ENCODE data around the gene AEBP2. TPM values are rescaled to one million over a fixed set of nuclear protein-coding genes. Genes with fewer than 3 reads are reported as not detected.
"Not testable (repeated sequence)": the region's sequence is repeated elsewhere in the genome, so short reads cannot be mapped to it uniquely, and the experiment has no call there.

Gene AEBP2, protein sequence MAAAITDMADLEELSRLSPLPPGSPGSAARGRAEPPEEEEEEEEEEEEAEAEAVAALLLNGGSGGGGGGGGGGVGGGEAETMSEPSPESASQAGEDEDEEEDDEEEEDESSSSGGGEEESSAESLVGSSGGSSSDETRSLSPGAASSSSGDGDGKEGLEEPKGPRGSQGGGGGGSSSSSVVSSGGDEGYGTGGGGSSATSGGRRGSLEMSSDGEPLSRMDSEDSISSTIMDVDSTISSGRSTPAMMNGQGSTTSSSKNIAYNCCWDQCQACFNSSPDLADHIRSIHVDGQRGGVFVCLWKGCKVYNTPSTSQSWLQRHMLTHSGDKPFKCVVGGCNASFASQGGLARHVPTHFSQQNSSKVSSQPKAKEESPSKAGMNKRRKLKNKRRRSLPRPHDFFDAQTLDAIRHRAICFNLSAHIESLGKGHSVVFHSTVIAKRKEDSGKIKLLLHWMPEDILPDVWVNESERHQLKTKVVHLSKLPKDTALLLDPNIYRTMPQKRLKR
- total RNA-seq (10 to 100 TPM; 49.2 to 58.7 (median 57.5) TPM), polyA plus RNA-seq (10 to 100 TPM; 11.3 to 19.5 TPM), total RNA-seq (55.2 reads per million, percentile 73 among the genes with 10 or more reads in this experiment)

GRCh38 chr12:19439059-19440018, at the start of gene AEBP2:
Gene AEBP2, plus strand, starts transcription at chr12:19439492. Its CDS starts 208 bp downstream, at chr12:19439700.
- Histone ChIP-seq H3K27me3 (ENCODE audit: control insufficient read depth in 2 of 2, insufficient read depth in 2 of 2, low read length in 2 of 2) (no peaks in the 10 kb centered on the region), H3K9me3 (ENCODE audit: control insufficient read depth in 2 of 3, low read length in 3 of 3) (no peaks in the 10 kb centered on the region), H3K36me3 (ENCODE audit: control insufficient read depth in 2 of 3, insufficient read depth in 3 of 3, low read length in 3 of 3) (peaks cover 0 to 11% (median 0%) of the 10 kb centered on the region in 3 experiments), H3K27ac (ENCODE audit: low read depth, low read length) (peak within 1 kb of the TSS; percentile 88), H3K4me3 (ENCODE audit: low read length) (peak within 1 kb of the TSS; percentile 59), H3K4me1 (ENCODE audit: control insufficient read depth in 2 of 2, insufficient read depth in 2 of 2, low read length in 2 of 2) (peaks cover 23 to 35% of the 10 kb centered on the region in 2 donors)
- CTCF ChIA-PET: no interaction called here
- H3K4me1 Mint-ChIP-seq: peaks cover 19 to 52% (median 49%) of the 10 kb centered on the region in 7 donors
- POLR2A ChIA-PET: interaction anchor here (1.1 kb wide), 1 partner anchor 11 kb away, joined by 3 read pairs; no protein-coding TSS in a partner anchor
- H3K4me3 Mint-ChIP-seq: peak within 1 kb of the TSS; percentile 91 to 100 (median 99)
- H3K27me3 Mint-ChIP-seq: no peaks in the 10 kb centered on the region
- ATAC-seq (peak; percentile 96), DNase-seq (peak; percentile 79 to 97 (median 94))
- intact Hi-C loops (cut with micrococcal nuclease): loop anchor here (1.0 to 10.0 kb wide), 9 partner anchors 7 to 1995 kb away; partner anchors contain the start of genes PLEKHA5 (in 1 of the 2) and PYROXD1 (in 1 of the 2)
- H3K9me3 Mint-ChIP-seq: no peaks in the 10 kb centered on the region
- peak within 1 kb of the TSS; percentile 82 to 98 (median 96) for H3K27ac Mint-ChIP-seq
- H3K36me3 Mint-ChIP-seq: peaks cover 0 to 16% (median 5%) of the 10 kb centered on the region in 5 donors

DNA sequence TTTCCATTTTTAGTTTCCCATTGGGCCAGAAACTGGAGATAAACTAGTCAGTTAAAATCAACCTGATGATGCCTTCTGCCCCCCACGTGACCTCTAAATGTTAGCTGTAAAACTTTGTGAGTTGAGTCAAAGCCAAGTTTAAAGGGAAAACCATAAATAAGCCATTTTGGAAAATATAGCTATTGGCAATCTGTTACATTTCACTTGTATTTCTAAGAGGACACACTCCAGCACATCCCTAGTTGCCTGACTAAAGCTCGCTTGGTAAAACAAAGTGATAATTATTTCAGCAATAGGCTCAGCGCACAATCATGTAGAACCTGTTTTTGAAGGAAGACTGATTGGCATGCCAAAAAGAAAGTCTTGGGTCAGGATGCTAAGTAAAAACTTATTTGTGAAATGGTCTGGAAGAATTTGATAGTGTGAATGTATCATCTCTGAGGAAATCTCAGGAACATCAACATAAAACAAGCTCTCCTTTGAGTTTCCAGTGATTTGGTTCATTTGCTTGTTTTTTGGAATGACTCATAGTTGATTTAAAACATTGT, 49.2 kb upstream of the AEBP2 start:
- H3K4me3 ChIP-seq (ENCODE audit: low read length): no peak overlapping the region
- no peak overlapping the region for H3K4me3 Mint-ChIP-seq
- no peaks in the 10 kb centered on the region for H3K9me3 ChIP-seq (ENCODE audit: control insufficient read depth in 2 of 3, low read length in 3 of 3)
- H3K36me3 ChIP-seq (ENCODE audit: control insufficient read depth in 2 of 3, insufficient read depth in 3 of 3, low read length in 3 of 3): no peaks in the 10 kb centered on the region
- H3K27ac Mint-ChIP-seq: no peak overlapping the region
- CTCF ChIA-PET: no interaction called here
- H3K4me1 Mint-ChIP-seq: peaks cover 0 to 4% (median 0%) of the 10 kb centered on the region in 7 donors
- ATAC-seq: no peak
- no peak for DNase-seq
- intact Hi-C loops (cut with micrococcal nuclease): loop anchor here in 1 of 2 donors (10.0 kb wide), 1 partner anchor 55 kb away; no protein-coding TSS in a partner anchor
- no peaks in the 10 kb centered on the region for H3K36me3 Mint-ChIP-seq
- no peaks in the 10 kb centered on the region for H3K27me3 ChIP-seq (ENCODE audit: control insufficient read depth in 2 of 2, insufficient read depth in 2 of 2, low read length in 2 of 2)
- peaks cover 0 to 3% (median 0%) of the 10 kb centered on the region in 11 donors for H3K9me3 Mint-ChIP-seq
- POLR2A ChIA-PET: no interaction called here
- no peaks in the 10 kb centered on the region for H3K27me3 Mint-ChIP-seq
- H3K4me1 ChIP-seq (ENCODE audit: control insufficient read depth in 2 of 2, insufficient read depth in 2 of 2, low read length in 2 of 2): no peaks in the 10 kb centered on the region
- no peak overlapping the region for H3K27ac ChIP-seq (ENCODE audit: low read depth, low read length)

- ATAC-seq; DNase-seq; H3K4me3 Mint-ChIP-seq; H3K4me1 Mint-ChIP-seq; H3K36me3 ChIP-seq (ENCODE audit: control insufficient read depth in 2 of 3, insufficient read depth in 3 of 3, low read length in 3 of 3); POLR2A ChIA-PET; H3K27ac Mint-ChIP-seq; H3K9me3 ChIP-seq (ENCODE audit: control insufficient read depth in 2 of 3, low read length in 3 of 3); H3K9me3 Mint-ChIP-seq; H3K27me3 Mint-ChIP-seq; CTCF ChIA-PET; H3K4me3 ChIP-seq (ENCODE audit: low read length); H3K27ac ChIP-seq (ENCODE audit: low read depth, low read length); H3K4me1 ChIP-seq (ENCODE audit: control insufficient read depth in 2 of 2, insufficient read depth in 2 of 2, low read length in 2 of 2); H3K27me3 ChIP-seq (ENCODE audit: control insufficient read depth in 2 of 2, insufficient read depth in 2 of 2, low read length in 2 of 2); H3K36me3 Mint-ChIP-seq: not testable (repeated sequence)
- intact Hi-C loops (cut with micrococcal nuclease): loop anchor here in 1 of 2 donors (10.0 kb wide), 1 partner anchor 52 kb away; no protein-coding TSS in a partner anchor
These were observed 46.6 kb upstream of the AEBP2 start for GRCh38 chr12:19392644-19393043.

DNA sequence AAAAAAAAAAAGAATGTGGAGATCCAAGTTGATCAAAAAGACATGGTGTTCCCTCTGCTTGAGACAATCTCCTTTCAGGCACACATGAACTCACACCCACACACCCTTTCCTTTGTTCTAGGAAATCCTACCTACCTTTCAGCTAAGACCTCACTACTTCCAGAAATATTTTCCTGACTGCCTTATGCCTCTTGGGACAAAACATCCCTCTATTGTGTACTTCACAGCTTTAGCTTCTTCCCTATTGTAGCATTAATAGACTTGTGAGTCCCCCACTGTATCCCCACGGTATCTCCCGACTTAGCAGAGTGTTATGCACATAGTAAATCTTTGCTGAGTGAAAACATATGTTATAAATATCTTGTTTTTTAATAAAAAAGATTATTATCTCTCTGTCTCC, 44.9 kb upstream of the AEBP2 start:
- no peak for DNase-seq
- ChIA-PET CTCF (interaction anchor here (0.6 kb wide), 1 partner anchor 13 kb away, joined by 5 read pairs; no protein-coding TSS in a partner anchor), POLR2A (no interaction called here)
- Histone ChIP-seq H3K4me3 (ENCODE audit: low read length) (no peak overlapping the region), H3K4me1 (ENCODE audit: control insufficient read depth in 2 of 2, insufficient read depth in 2 of 2, low read length in 2 of 2) (no peaks in the 10 kb centered on the region), H3K9me3 (ENCODE audit: control insufficient read depth in 2 of 3, low read length in 3 of 3) (no peaks in the 10 kb centered on the region), H3K27me3 (ENCODE audit: control insufficient read depth in 2 of 2, insufficient read depth in 2 of 2, low read length in 2 of 2) (no peaks in the 10 kb centered on the region), H3K36me3 (ENCODE audit: control insufficient read depth in 2 of 3, insufficient read depth in 3 of 3, low read length in 3 of 3) (no peaks in the 10 kb centered on the region), H3K27ac (ENCODE audit: low read depth, low read length) (no peak overlapping the region)
- Mint-ChIP-seq H3K27me3 (no peaks in the 10 kb centered on the region), H3K9me3 (peaks cover 0 to 3% (median 0%) of the 10 kb centered on the region in 11 donors), H3K27ac (no peak overlapping the region), H3K4me1 (peaks cover 0 to 5% (median 0%) of the 10 kb centered on the region in 7 donors), H3K4me3 (no peak overlapping the region), H3K36me3 (peaks cover 0 to 2% (median 0%) of the 10 kb centered on the region in 5 donors)
- no peak for ATAC-seq
- intact Hi-C loops (cut with micrococcal nuclease): loop anchor here in 1 of 2 donors (10.0 kb wide), 1 partner anchor 50 kb away; no protein-coding TSS in a partner anchor

DNA sequence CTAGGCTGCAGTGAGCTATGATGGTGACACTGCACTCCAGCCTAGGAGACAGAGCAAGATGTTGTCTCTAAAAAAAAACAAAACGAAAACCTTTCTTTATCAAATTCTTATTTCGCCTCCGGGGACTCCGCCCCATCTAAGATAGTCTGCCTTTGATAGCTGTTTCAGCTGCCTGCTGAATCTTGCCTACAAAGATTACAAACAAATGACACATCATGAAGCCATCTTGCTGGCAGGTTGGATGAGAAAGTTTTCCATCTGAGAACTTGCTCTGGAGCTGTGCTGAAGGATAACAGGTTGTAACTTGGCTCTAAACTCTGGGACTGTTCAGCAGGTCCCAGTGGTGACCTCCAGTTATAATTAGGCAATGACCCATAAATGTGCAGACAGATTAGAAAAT, 41.8 kb upstream of the AEBP2 start:
- H3K4me1 Mint-ChIP-seq: peaks cover 0 to 6% (median 0%) of the 10 kb centered on the region in 7 donors
- ATAC-seq (no peak), DNase-seq (no peak)
- H3K9me3 Mint-ChIP-seq: peaks cover 0 to 3% (median 0%) of the 10 kb centered on the region in 11 donors
- intact Hi-C loops (cut with micrococcal nuclease): loop anchor here in 1 of 2 donors (10.0 kb wide), 1 partner anchor 47 kb away; no protein-coding TSS in a partner anchor
- Histone ChIP-seq H3K36me3 (ENCODE audit: control insufficient read depth in 2 of 3, insufficient read depth in 3 of 3, low read length in 3 of 3) (no peaks in the 10 kb centered on the region), H3K4me3 (ENCODE audit: low read length) (no peak overlapping the region), H3K4me1 (ENCODE audit: control insufficient read depth in 2 of 2, insufficient read depth in 2 of 2, low read length in 2 of 2) (no peaks in the 10 kb centered on the region), H3K27ac (ENCODE audit: low read depth, low read length) (no peak overlapping the region), H3K27me3 (ENCODE audit: control insufficient read depth in 2 of 2, insufficient read depth in 2 of 2, low read length in 2 of 2) (no peaks in the 10 kb centered on the region), H3K9me3 (ENCODE audit: control insufficient read depth in 2 of 3, low read length in 3 of 3) (no peaks in the 10 kb centered on the region)
- no peak overlapping the region for H3K4me3 Mint-ChIP-seq
- peaks cover 0 to 2% (median 0%) of the 10 kb centered on the region in 5 donors for H3K36me3 Mint-ChIP-seq
- POLR2A ChIA-PET: no interaction called here
- no peaks in the 10 kb centered on the region for H3K27me3 Mint-ChIP-seq
- no peak overlapping the region for H3K27ac Mint-ChIP-seq
- CTCF ChIA-PET: interaction anchor here (0.6 kb wide), 1 partner anchor 92 kb away, joined by 3 read pairs; no protein-coding TSS in a partner anchor
